Brain microvascular endothelial cell (primary cell): ENCODE data around the gene UNC119.

Source experiments
- DNase-seq: peaks from one replicate; pipeline ENCODE4 v3.0.0-alpha.2; 2020
- H3K27ac ChIP-seq: fragments of 250-450 bp; sonication (Bioruptor Pico); 2 replicates; pipeline ENCODE4 v1.5.1; 2020; ENCODE audit warnings: mild to moderate bottlenecking, moderate library complexity
- H3K27me3 ChIP-seq: fragments of 250-450 bp; sonication (Bioruptor Pico); replicated peaks from 2 replicates; pipeline ENCODE4 v1.5.1; 2020; ENCODE audit warnings: mild to moderate bottlenecking
- H3K36me3 ChIP-seq: fragments of 250-450 bp; sonication (Bioruptor Pico); replicated peaks from 2 replicates; pipeline ENCODE4 v1.5.1; 2020; ENCODE audit warnings: mild to moderate bottlenecking
- H3K4me3 ChIP-seq: 2 replicates; pipeline ENCODE4 v1.5.1; 2011; ENCODE audit warnings: low read depth, mild to moderate bottlenecking, control low read depth, low read length, moderate library complexity
- CTCF ChIP-seq: IDR thresholded peaks from 2 replicates; pipeline ENCODE4 v1.5.1; 2011; ENCODE audit warnings: low read depth, mild to moderate bottlenecking, moderate library complexity, low read length, control low read depth, inconsistent platforms; ENCODE audit errors: missing control alignments
- in situ Hi-C: cut with HindIII; loops from 2 replicates; pipeline ENCODE4 v1.10.0; 2017; ENCODE audit warnings: low sequenced_read_pairs, low pct_ligation_motif_present

Gene UNC119

GRCh38 chr17:28574526-28574925 lies 22.1 kb upstream of the UNC119 start:
- DNase-seq: no peak
- Histone ChIP-seq H3K36me3 (peaks cover 10% of the 10 kb centered on the region), H3K27me3 (no peaks in the 10 kb centered on the region), H3K27ac (no peak overlapping the region), H3K4me3 (no peak overlapping the region)
- no peak for TF ChIP-seq CTCF
- in situ Hi-C loops: no loop called here

GRCh38 chr17:28573966-28574480 lies 21.6 kb upstream of the UNC119 start:
- no peak overlapping the region for H3K4me3 ChIP-seq
- in situ Hi-C loops: no loop called here

GRCh38 chr17:28573521-28573920 lies 21.1 kb upstream of the UNC119 start:
- Histone ChIP-seq H3K27ac (no peak overlapping the region), H3K27me3 (no peaks in the 10 kb centered on the region), H3K4me3 (no peak overlapping the region), H3K36me3 (peaks cover 9% of the 10 kb centered on the region)
- in situ Hi-C loops: no loop called here
- DNase-seq: no peak
- no peak for TF ChIP-seq CTCF

More at GRCh38 chr17:28573966-28574480, 21.6 kb upstream of the UNC119 start:
- Histone ChIP-seq H3K36me3 (peaks cover 10% of the 10 kb centered on the region), H3K27me3 (no peaks in the 10 kb centered on the region), H3K27ac (no peak overlapping the region)
- no peak for DNase-seq
- no peak for TF ChIP-seq CTCF

- Histone ChIP-seq H3K4me3 (no peak overlapping the region), H3K27ac (no peak overlapping the region), H3K27me3 (no peaks in the 10 kb centered on the region), H3K36me3 (peaks cover 4% of the 10 kb centered on the region)
- DNase-seq: no peak
- in situ Hi-C loops: no loop called here
- no peak for TF ChIP-seq CTCF
Measured at GRCh38 chr17:28573040-28573380, 20.6 kb upstream of the UNC119 start.

GRCh38 chr17:28572259-28573039 lies 20.0 kb upstream of the UNC119 start:
- Histone ChIP-seq H3K27ac (no peak overlapping the region), H3K36me3 (peaks cover 2% of the 10 kb centered on the region), H3K27me3 (no peaks in the 10 kb centered on the region), H3K4me3 (no peak overlapping the region)
- DNase-seq: no peak
- no peak for TF ChIP-seq CTCF
- in situ Hi-C loops: no loop called here
